NCI-H2227 (cell line): Measurements from ENCODE around the gene HELZ2.

Experiments
- DNase-seq: peaks from one replicate; lab custom pipeline; 2025; ENCODE audit not compliant: unreplicated experiment; lab: John Stamatoyannopoulos, UW

The HELZ2 gene

DNA sequence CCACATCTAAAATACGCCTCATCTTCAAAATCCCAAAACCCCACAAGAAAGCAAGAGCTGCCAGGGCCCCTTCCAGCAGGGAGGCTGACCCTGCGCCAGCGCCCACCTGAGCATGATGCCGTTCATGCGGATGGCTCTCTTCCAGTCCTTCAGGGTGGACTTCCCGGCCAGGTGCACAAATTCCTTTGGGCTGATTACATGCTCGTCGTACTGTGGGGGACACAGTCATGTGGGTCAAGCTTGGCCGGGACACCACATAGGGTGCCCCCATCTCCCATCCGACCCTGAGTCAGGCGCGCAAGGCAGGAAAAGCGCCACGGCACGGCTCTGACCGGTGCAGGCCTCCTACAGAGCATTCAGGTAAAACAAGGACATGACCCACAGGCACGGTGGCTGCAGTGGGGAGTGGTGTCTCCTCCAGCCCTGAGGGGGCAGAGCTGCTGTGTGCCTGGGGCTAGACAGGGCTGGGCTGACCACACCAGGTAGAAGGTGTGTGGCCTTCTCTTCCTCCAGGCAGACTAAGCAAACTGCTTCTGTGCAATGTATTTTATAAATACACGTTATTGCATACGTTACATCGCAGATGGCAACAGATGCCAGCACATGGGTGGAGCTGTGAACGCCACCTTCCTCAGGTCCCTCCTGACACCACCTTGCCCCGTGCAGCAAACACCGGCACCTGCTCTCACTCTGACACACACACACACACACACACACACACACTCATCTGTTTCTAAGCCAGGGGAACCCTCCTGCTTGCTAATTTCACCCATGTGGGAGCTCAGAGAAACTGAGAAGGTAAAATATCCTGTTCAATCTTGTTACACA, 23.8 kb upstream of the HELZ2 start:
- no peak for DNase-seq

DNA sequence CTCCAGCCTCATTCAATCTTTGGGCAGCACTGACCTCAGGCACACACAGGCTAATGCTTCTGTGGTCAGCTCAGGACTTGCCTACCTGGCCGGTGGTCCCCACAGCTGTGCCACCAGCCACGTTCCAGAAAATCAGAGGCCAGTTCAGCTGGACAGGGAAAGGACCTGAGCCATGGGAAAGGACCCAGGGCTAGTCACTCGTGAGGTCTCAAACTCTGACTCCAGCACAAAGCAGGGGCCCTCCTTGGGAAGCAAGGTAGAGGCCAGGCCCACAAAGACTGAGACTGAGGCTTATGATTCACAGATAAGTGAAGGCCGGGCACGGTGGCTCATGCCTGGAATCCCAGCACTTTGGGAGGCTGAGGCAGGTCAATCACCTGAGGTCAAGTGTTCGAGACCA, 22.4 kb upstream of the HELZ2 start:
- DNase-seq: no peak

DNA sequence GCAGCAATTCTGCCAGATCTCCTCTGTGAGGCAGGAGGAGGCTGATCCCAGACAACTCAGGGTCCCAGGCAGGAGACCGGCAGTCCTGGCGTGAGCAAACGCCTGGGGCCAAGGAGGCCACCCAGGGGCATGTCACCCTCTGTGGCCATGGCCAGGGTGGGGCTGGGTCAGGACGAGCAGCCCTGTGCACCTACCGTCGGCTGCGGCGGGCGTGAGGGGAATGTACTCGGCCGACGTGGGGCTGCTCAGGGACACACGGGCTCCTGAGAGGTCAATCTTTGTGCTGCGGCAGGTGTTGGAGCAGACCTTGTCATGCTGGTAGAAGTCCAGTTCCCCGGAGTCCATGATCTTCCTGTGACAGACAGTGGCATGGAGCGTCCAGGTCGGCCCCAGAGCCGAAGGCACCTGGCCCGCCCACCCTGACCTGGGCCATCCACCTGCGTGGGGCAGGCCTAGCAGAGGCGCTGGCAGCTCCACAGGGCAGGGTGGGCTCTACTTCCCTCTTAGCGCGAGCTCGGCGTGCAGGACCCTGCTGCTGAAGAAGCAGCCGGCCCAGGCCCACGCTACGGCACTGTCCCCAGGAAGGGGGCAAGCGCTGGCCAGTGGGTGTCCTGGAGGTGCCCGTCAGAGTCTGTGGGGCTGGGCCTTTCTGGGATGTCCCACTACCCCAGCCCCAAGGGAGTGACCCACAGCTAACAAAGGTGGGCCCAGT, 21.5 kb upstream of the HELZ2 start:
- DNase-seq: no peak

DNA sequence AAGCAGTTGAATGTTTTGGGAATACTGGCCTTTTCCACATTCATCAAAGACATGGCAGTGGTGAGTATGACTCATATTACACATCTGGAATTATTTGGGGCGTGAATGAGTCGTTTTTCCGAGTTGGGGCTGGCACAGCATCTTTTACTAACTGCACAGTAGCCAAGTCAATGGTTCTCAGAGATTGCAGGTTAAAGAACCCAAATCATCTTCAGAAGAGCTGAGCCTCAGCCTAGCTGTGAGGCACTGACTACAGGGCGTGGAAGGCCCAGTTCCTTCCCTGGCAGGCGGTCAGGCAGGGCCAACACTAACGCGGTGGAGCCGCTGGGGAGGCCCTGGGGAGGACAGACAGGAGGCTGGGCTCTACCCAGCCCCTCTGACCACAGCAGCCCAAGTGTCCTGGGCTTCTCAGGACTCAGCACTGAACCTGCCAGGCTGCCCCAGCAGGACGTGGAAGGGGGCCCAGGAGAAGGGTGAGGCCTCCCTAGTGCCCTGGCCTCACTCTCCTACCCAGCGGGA, 20.1 kb upstream of the HELZ2 start:
- DNase-seq: no peak

DNA sequence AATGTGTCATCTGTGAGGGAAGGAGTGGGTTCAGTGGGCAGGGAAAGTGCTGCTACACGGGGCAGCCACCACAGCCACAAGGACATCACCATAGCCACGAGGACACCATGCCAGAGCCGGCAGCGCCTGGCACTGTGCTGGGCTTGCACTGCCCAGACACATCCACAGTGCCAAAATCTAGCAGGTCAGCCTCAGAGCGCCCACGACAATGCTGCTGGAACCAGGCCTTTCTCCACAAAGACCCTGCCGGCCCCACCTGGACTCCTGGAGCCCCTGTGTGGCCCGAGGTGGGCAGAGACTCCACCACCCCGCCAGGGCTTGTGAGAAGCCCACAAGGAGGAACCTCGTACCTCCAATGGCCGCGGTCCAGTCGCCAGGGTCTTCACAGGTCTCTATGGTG, 18.6 kb upstream of the HELZ2 start:
- DNase-seq: no peak

DNA sequence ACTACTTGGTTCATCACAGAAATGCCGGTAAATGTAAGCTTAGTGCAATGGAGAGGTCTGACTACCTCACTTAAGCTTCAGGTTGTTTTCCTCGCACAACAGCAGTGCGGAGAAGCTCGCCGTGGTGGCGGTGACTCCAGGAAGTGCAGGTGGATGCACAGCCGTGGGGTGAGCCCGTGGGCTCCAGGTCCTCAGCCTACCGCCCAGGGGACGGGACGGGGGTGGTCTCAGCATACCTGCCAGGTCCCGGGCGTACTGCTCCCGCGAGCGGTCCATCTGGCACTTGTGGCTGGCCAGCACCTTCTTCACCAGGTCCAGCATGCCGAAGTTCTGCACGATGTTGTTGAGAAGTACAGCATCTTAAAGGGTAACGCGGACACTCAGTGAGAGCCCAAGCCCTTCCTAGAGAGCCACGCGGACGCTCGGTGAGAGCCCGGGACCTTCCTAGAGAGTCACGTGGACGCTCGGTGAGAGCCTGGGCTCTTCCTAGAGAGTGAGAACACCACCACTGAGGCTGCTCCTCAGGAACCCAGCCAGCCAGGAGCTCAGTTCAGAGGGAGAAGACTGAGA, 17.8 kb upstream of the HELZ2 start:
- no peak for DNase-seq

DNA sequence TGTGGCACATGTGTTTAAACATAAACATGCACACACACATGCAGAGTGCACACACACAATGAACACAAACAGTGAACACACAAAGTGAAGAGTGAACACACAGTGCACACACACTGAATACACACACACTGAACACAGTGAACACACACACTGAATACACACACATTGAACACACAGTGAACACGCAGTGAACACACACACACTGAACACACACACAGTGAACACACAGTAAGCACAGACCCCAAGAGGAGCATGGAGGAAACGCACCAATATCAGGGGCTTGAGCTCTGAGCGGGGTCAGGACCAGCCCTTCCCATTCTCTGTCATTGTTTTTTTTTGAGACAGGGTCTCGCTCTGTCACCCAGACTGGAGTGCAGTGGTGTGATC, 17.1 kb upstream of the HELZ2 start:
- no peak for DNase-seq

DNA sequence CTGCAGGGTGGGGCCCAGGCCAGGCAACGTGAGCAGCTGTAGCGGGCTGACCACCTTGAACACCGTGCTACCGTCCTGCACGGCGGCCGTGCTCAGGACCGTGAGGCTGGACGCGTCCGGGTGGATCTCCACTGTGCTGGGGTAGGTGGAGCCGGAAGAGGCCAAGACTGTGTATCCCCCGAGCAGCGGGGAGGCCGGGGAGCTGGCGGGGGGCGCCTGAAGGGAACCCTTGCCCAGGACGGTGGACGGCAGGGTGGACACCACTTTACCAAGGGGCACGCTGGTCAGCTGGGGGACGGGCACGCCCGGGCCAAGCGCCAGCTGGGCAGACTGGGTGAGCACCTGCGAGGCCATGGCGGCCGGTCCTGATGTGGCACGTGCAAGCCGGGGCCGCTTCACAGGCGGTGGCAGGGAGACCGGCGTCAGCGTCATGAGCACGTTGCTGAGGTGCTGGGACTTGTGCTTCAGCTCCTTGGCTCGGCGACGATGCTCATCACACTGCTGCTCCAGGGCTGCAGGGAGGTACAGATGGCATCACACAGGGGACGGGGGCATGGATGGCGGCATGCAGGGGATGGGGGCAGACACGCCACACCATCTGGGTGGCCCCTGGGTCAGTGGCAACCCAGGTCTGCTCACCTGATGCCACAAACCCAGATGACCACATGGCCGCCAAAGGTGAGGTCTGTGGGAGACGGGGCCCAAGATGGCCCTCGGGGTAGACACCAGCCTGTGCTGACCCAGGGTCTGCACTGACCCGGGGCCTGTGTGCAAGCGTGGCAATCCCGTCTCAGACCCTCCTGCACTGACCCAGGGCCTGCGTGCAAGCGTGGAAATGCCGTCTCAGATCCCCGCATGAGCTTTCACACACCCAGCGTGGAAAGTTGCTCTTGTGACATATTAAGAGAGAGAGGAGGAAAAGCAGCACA, 16.4 kb upstream of the HELZ2 start:
- DNase-seq: no peak

DNA sequence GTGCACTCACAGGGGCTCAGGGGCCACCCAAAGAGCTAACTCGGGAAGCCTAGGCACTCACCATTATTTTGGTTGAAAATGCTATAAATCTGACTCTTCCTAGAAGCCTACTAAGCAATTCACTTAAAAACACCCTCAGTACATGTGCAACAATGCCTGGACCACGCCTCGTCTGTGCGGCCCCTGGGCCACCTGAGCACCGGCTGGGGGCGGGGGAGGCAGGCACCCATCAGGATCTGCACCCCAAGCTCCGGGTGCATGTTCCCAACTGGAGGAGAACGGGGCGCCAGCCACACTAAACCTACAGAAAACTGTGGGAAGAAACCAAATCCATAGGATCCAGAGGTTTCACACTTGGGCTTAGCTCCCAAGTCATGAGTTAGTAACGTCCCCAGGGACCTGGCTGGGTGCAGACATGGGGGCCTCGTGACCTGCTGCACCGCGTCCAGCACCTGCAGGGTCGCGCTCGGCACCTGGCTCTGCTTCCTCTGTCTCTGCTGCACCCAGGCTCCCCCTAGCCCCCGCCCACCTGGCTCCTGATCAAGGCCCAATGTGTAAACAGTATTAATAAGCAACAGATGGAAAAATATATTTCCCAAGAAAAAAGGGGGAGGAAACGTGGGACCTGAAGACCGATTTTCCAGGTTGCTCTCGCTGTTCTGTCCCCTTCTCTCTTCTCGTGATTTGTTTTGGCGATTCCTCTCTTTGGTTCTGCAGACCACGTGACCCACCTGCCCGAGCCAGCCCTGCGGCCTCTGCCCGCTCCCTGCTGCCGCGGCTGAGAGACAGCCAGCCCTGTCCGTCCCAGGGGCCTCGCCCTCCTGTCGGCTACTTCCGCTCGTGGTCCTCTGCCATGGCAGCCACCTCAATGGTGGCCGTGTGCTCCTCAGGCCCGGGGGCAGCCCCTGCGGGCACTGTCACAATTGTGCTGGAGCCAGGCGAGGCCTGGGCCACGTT, 15.5 kb upstream of the HELZ2 start:
- no peak for DNase-seq

DNA sequence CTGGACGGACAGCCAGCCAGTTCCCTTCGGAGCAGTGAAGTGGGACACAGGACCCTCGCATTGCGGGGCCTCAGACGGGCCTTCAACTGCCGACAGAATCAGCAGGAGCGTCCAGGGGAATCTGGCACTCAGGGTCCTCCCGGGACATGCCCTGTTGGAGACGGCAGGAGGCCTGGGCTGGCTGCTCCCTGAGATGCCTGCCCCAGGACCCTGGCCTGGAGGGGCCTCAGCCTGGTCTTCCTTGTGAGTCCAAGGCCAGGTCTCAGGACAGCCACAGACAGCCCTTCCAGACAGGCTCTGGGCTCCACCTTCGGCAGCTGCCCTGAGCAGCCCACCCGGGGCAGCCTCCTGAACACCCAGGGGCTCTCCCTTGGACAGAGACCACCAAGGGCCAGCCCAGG, 14.6 kb upstream of the HELZ2 start:
- DNase-seq: no peak

DNA sequence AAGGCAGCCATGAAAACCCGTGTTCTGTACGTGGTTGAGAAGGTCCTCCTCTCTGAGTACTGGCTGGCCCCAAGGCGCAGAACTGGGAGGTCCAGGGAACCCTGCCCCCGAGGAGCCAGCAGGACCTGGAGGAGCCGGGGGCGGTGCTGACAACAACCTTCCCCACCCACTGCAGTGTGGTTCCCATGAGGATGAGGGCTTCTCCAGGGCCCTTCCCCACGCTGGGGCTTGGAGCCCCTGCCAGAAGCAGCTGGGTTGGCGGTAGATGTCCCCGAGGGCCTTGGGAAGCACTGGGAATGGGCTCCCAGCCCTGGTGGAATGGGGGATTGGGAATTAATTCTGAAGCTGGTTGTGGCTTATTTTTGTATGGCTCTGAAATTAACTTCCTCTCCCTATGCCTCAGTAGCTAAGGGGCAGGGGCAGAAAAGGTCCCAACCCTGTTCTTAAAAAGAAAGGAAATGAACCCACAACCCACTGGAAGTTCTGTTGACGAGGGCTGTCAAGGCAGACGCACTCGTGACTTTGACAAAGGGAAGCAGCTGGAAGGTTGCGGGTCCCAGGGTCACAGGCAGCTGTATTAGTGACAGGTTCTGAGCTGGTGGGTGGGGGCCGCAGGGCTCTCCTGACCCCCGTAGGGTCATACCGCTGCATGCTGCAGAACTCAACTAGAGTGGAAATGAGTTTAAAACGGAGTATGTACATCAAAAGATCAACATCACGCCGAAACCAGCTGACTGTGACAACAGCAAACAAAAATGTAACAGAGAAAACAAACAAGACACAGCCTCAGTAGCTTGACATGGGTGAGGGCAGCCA, 13.9 kb upstream of the HELZ2 start:
- no peak for DNase-seq

DNA sequence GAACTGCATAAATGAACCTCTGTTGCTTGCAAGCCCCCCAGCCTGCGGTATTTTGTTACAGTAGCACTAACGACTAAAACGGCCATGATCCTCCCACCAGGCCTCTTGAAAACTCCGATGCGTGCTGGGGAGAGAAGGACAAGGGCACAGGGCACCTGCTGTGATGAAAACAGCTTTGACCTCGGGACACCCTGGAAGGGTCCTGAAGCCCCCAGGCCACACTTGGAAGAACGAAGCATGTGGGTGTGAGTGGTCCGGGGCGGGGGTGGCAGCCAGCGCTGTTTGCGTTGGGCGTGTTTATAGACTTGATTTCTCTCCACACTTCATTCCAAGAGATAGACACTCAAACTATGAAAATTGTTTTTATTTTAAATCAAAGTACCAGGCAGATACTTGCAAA, 13.2 kb upstream of the HELZ2 start:
- no peak for DNase-seq

DNA sequence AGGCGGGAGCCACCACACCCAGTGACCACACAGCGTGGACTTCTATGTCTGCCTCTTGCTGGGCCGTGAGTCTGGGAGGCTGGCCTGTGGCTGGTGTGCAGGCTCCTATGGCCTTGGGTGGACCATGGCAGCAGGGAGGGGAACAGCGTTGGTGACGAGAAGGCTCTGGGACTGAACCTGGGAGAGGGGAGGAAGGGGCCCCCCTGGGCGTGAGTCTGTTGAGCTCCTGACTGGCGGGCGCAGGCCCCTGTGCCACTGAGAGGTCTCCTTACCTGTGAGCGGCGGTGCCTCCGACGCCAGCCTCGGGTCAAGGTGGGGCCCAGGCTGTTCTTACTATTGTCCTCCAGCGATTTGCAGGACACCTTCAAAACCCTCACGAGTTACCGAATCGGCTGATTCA, 12.8 kb upstream of the HELZ2 start:
- no peak for DNase-seq

DNA sequence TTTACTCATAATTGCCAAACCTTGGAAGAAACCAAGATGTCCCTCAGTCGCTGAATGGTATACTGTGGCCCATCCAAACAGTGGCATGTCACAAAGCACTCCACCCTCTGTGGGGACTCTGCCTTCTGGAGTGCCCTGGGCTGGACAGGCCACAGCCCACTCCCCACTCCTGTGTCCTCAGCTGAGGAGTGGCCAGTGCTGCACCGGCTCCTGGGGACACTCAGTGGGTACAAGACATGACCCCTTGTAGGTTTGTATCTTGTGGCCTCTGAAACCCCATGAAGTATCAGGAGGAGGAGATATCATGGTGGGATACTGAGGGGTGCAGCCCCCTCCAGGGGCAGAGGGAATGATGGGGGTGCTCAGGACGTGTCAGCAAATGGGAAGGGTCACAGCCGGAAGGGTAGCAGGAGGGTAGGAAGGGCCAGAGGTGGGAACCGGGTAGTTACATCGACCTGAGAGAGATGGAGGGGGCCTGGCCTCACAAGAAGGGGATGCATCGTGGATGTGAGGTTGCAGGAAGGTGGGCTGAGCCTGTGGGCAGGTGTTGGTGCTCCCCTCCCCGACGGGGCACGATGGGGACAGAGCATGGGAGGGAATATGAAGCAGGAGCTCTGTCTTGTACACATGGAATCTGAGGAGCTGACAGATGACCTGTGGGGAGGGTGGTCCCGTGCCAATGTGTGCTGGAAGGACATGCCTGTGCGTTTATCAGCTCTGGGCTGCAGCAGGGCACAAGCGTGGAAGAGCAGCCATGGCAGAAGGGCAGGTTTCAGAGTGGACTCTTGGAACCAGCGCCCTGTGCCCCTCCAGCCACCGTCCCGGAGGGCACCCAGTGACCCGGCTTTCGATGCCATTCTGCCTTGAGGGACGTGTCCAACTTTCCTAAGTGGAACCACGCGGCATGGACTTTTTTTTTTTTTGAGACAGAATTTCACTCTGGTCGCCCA, 11.9 kb upstream of the HELZ2 start:
- no peak for DNase-seq

DNA sequence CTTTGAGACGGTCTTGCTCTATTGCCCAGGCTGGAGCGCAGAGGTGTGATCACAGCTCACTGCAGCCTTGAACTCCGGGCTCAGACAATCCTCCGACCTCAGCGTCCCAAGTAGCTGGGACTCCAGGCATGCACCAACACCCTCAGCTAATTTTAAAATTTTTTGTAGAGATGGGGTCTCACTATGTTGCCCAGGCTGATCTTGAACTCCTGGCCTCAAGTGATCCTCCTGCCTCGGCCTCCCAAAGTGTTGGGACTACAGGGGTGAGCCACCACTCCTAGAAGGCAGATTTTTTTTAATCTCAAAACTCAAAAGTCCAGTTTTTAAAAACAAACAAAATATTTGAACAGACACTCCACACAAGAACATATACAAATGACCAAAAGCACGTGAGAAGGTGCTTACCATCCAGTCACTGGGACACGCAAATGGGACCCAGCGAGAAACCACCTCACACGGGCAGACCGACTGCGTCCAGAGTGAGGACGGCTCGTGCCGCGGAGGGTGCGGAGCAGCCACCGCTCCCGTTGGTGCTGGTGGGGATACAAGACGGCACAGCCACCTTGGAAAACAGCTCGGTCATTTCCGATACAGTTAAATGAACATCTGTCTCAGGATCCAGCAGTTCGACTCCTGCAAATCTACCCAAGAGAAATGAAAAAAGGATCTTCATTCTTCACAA, 8.5 kb upstream of the HELZ2 start:
- no peak for DNase-seq

DNA sequence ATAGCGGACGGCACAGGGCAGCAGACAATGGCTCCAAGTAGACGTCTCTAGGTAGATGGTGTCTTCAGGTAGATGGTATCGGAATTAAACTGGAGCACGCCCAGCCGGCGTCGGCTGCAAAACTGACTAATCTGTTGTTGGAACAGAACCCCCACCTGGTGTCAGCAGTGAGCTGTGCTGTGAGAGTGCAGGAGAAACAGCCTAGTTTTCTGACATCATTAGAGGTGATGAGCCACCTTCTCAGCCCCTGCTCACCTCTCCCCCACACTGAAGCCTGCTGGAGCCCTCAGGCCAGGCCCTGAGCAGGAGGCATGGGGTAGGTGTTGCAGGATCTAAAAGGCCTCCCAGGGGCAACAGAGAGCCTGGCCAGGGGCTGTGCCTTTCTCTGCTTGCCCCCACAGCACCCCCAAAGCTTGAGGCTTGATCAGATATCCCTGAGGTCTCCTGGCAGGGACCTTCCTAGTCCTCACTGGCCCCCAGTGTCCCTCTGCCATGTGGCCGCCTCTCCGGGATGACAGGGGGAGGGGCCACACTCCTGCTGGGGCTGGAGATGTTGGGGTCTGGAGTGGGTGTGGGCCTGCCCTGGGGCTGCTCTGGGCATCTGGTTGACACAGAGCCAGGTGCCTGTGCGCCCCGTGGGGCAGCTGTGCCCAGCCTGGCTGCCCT, 6.9 kb upstream of the HELZ2 start:
- DNase-seq: peak; percentile 27
